Neural progenitor cell (in vitro differentiated cells): ENCODE data around the gene PKN1.

ENCODE experiments used
- EZH2 ChIP-seq: fragments of 200-600 bp; sonication (generic); IDR thresholded peaks from 2 replicates; pipeline ENCODE4 v1.6.1; 2017; ENCODE audit warnings: antibody characterized with exemption, mild to moderate bottlenecking, moderate library complexity
- EZH2phosphoT487 ChIP-seq: fragments of 200-600 bp; sonication (generic); IDR thresholded peaks from 2 replicates; pipeline ENCODE4 v1.6.1; 2017; ENCODE audit warnings: antibody characterized with exemption

GRCh38 chr19:14494411-14494810 is 61.3 kb downstream of the PKN1 start:
- no peak for TF ChIP-seq EZH2
- no peak for TF ChIP-seq EZH2phosphoT487
